ENCODE measurements around the gene KCNMB1. TPM values are rescaled to one million over a fixed set of nuclear protein-coding genes. Genes with fewer than 3 reads are reported as not detected.

KCNMB1 gene
- total and polyA plus RNA-seq, 4 donors: 0.30 to 2.7 (median 1.2) TPM

DNA sequence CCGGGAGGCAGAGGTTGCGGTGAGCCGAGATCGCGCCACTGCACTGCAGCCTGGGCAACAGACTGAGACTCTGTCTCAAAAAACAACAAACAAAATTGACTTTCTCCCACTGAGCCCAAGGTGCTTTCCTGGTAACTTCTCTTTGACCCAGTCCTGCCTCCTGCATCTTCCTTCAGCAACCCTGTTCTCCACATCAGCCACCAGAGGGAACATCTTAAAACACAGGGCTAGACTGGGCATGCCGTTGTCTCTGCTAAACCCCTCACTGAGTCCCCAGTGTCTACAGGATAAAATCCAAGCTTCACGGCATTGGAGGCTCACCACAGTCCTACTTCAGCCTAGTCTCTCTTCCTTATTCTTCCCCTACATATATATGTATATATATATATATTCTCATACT, 39.8 kb upstream of the KCNMB1 start:
- Histone ChIP-seq H3K4me3 (ENCODE audit: low read depth, low read length) (no peak overlapping the region), H3K27me3 (ENCODE audit: control insufficient read depth, insufficient read depth, low read length) (no peaks in the 10 kb centered on the region), H3K36me3 (ENCODE audit: control insufficient read depth, insufficient read depth, low read length) (no peaks in the 10 kb centered on the region), H3K4me1 (ENCODE audit: control insufficient read depth, insufficient read depth, low read length) (peaks cover 22% of the 10 kb centered on the region), H3K27ac (ENCODE audit: low read depth, low read length) (no peak overlapping the region), H3K9me3 (ENCODE audit: control insufficient read depth, insufficient read depth, low read length) (no peaks in the 10 kb centered on the region)
- DNase-seq (ENCODE audit: low read depth in 4 of 6, low spot score in 6 of 6): peak in 1 of 6 donors; percentile 29
- 75% methylated on average over 6 of the region's 7 CpGs for WGBS (ENCODE audit: insufficient coverage)

- no peaks in the 10 kb centered on the region for H3K9me3 ChIP-seq (ENCODE audit: control insufficient read depth, insufficient read depth, low read length)
- H3K36me3 ChIP-seq (ENCODE audit: control insufficient read depth, insufficient read depth, low read length): no peaks in the 10 kb centered on the region
- no peak overlapping the region for H3K27ac ChIP-seq (ENCODE audit: low read depth, low read length)
- H3K4me1 ChIP-seq (ENCODE audit: control insufficient read depth, insufficient read depth, low read length): peaks cover 23% of the 10 kb centered on the region
- H3K4me3 ChIP-seq (ENCODE audit: low read depth, low read length): no peak overlapping the region
- WGBS (ENCODE audit: insufficient coverage): 61% methylated on average over 3 of the region's 4 CpGs
- DNase-seq (ENCODE audit: low read depth in 4 of 6, low spot score in 6 of 6): peak in 2 of 6 donors; percentile 89 to 90
- H3K27me3 ChIP-seq (ENCODE audit: control insufficient read depth, insufficient read depth, low read length): no peaks in the 10 kb centered on the region
Observed at GRCh38 chr5:170427672-170428236, 38.6 kb upstream of the KCNMB1 start.

DNA sequence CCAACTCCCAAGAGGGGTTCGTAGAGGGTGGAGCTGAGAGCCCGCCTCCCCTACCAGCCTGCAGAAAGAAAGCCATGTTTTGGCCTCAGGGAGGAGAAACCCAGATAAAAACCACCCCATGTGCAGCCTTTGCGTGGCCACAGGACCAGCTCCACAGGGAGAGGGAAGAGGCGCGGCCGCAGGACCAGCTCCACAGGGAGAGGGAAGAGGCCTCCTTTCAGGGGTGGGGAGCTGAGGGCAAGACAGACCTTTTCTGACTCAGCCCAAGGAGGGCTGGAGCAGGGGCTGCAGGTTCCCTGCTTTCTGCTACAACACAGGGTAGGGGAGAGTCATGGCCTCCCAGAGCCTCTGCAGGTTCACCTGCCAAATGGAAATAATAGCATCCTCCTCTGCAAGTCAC, 37.6 kb upstream of the KCNMB1 start:
- H3K27ac ChIP-seq (ENCODE audit: low read depth, low read length): no peak overlapping the region

DNA sequence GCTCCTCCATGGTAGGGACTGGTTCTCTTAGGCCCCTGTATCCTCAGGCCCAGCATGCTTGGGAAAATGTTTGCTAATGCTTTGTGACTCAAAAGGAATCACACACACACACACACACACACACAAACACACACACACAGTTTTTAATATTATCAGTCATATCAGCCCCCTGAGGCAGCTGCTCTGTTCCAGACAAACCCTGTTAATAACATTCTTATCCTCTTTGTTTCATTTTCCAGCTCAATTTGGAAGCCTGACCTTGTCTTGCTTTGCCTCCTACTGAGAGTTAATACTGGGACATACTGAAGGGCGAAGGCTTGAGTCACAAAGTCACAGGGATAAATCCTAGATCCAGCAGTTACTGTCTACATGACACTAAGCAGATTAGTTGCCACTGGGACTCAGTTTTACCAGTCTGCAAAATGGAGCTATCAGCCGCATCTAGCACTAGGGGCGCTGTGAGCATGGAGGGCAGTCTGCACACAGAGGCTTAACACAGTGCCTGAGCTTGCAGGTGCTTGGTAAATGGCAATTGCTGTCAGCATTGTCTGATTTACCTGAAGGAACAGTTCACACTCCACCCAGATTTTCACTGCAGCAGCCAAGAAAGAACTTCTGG, 37.1 kb upstream of the KCNMB1 start:
- peaks cover 20% of the 10 kb centered on the region for H3K4me1 ChIP-seq (ENCODE audit: control insufficient read depth, insufficient read depth, low read length)
- no peaks in the 10 kb centered on the region for H3K36me3 ChIP-seq (ENCODE audit: control insufficient read depth, insufficient read depth, low read length)
- H3K27me3 ChIP-seq (ENCODE audit: control insufficient read depth, insufficient read depth, low read length): no peaks in the 10 kb centered on the region
- H3K9me3 ChIP-seq (ENCODE audit: control insufficient read depth, insufficient read depth, low read length): no peaks in the 10 kb centered on the region
- no peak for DNase-seq (ENCODE audit: low read depth in 4 of 6, low spot score in 6 of 6)
- 100% methylated on average over 3 of the region's 3 CpGs for WGBS (ENCODE audit: insufficient coverage)
- H3K27ac ChIP-seq (ENCODE audit: low read depth, low read length): no peak overlapping the region
- H3K4me3 ChIP-seq (ENCODE audit: low read depth, low read length): no peak overlapping the region

More for the DNA sequence above, 37.6 kb upstream of the KCNMB1 start:
- Histone ChIP-seq H3K4me3 (ENCODE audit: low read depth, low read length) (no peak overlapping the region), H3K36me3 (ENCODE audit: control insufficient read depth, insufficient read depth, low read length) (no peaks in the 10 kb centered on the region), H3K9me3 (ENCODE audit: control insufficient read depth, insufficient read depth, low read length) (no peaks in the 10 kb centered on the region), H3K27me3 (ENCODE audit: control insufficient read depth, insufficient read depth, low read length) (no peaks in the 10 kb centered on the region), H3K4me1 (ENCODE audit: control insufficient read depth, insufficient read depth, low read length) (peaks cover 24% of the 10 kb centered on the region)
- DNase-seq (ENCODE audit: low read depth in 4 of 6, low spot score in 6 of 6): no peak
- WGBS (ENCODE audit: insufficient coverage): 80% methylated on average over 1 of the region's 6 CpGs

DNA sequence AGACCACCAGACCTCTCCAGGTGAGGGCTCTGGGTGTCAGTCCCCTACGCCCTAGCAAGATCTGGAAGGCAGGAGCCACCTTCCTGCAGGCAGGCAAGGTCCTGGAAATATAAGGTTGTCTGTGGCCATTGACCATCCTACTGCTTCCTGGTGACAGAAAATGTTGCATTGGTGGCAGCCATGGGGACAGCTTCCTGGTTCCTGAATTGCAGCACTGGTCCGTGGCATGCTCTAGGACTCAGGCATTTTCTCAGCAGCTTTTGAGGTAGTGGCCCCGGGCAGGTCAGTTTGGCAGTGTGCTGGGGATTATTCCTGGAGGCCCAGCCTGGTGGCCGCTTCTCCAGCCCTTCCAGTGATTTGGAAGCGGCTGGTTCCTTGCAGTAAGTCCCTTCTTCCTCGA, 36.6 kb upstream of the KCNMB1 start:
- WGBS (ENCODE audit: insufficient coverage): 88% methylated on average over 6 of the region's 6 CpGs
- peaks cover 21% of the 10 kb centered on the region for H3K4me1 ChIP-seq (ENCODE audit: control insufficient read depth, insufficient read depth, low read length)

DNA sequence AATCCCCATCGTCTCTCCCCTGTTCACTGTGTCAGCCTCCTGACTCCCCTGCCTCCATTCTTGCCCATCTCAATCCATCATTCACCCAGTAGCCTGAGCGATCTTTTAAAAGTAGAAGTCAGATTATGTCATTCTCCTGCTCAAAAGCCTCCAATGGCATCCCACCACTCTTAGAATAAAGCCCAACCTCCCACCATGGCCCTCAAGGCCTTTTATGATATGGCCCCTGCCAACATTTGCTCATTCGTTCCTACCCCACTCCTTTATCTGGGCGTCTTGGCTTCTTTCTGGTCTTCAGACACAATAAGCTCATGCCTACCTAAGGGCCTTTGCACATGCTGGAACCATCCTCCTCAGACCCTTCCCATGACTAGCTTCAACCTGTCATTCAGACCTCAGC, 35.5 kb upstream of the KCNMB1 start:
- no peak overlapping the region for H3K4me3 ChIP-seq (ENCODE audit: low read depth, low read length)
- H3K9me3 ChIP-seq (ENCODE audit: control insufficient read depth, insufficient read depth, low read length): no peaks in the 10 kb centered on the region
- 92% methylated on average over 4 of the region's 4 CpGs for WGBS (ENCODE audit: insufficient coverage)
- no peaks in the 10 kb centered on the region for H3K27me3 ChIP-seq (ENCODE audit: control insufficient read depth, insufficient read depth, low read length)
- no peaks in the 10 kb centered on the region for H3K36me3 ChIP-seq (ENCODE audit: control insufficient read depth, insufficient read depth, low read length)
- H3K27ac ChIP-seq (ENCODE audit: low read depth, low read length): no peak overlapping the region
- H3K4me1 ChIP-seq (ENCODE audit: control insufficient read depth, insufficient read depth, low read length): peaks cover 26% of the 10 kb centered on the region
- no peak for DNase-seq (ENCODE audit: low read depth in 4 of 6, low spot score in 6 of 6)

More for the DNA sequence above, 36.6 kb upstream of the KCNMB1 start:
- no peak for DNase-seq (ENCODE audit: low read depth in 4 of 6, low spot score in 6 of 6)
- no peak overlapping the region for H3K4me3 ChIP-seq (ENCODE audit: low read depth, low read length)
- no peaks in the 10 kb centered on the region for H3K9me3 ChIP-seq (ENCODE audit: control insufficient read depth, insufficient read depth, low read length)
- H3K36me3 ChIP-seq (ENCODE audit: control insufficient read depth, insufficient read depth, low read length): no peaks in the 10 kb centered on the region
- no peak overlapping the region for H3K27ac ChIP-seq (ENCODE audit: low read depth, low read length)
- H3K27me3 ChIP-seq (ENCODE audit: control insufficient read depth, insufficient read depth, low read length): no peaks in the 10 kb centered on the region

- H3K4me3 ChIP-seq (ENCODE audit: low read depth, low read length): no peak overlapping the region
- peak in 2 of 6 donors; percentile 59 to 89 for DNase-seq (ENCODE audit: low read depth in 4 of 6, low spot score in 6 of 6)
- no peaks in the 10 kb centered on the region for H3K9me3 ChIP-seq (ENCODE audit: control insufficient read depth, insufficient read depth, low read length)
- peaks cover 27% of the 10 kb centered on the region for H3K4me1 ChIP-seq (ENCODE audit: control insufficient read depth, insufficient read depth, low read length)
- H3K27me3 ChIP-seq (ENCODE audit: control insufficient read depth, insufficient read depth, low read length): no peaks in the 10 kb centered on the region
- WGBS (ENCODE audit: insufficient coverage): no CpG with 5 or more reads among the region's 7 CpGs
- H3K36me3 ChIP-seq (ENCODE audit: control insufficient read depth, insufficient read depth, low read length): no peaks in the 10 kb centered on the region
- H3K27ac ChIP-seq (ENCODE audit: low read depth, low read length): no peak overlapping the region
Observed at GRCh38 chr5:170423692-170424091, 34.5 kb upstream of the KCNMB1 start.

- Histone ChIP-seq H3K4me3 (ENCODE audit: low read depth, low read length) (no peak overlapping the region), H3K27ac (ENCODE audit: low read depth, low read length) (no peak overlapping the region), H3K27me3 (ENCODE audit: control insufficient read depth, insufficient read depth, low read length) (no peaks in the 10 kb centered on the region), H3K4me1 (ENCODE audit: control insufficient read depth, insufficient read depth, low read length) (peaks cover 16% of the 10 kb centered on the region), H3K36me3 (ENCODE audit: control insufficient read depth, insufficient read depth, low read length) (no peaks in the 10 kb centered on the region), H3K9me3 (ENCODE audit: control insufficient read depth, insufficient read depth, low read length) (no peaks in the 10 kb centered on the region)
- WGBS (ENCODE audit: insufficient coverage): 80% methylated on average over 1 of the region's 2 CpGs
- peak in 2 of 6 donors; percentile 59 to 61 for DNase-seq (ENCODE audit: low read depth in 4 of 6, low spot score in 6 of 6)
Observed at GRCh38 chr5:170421826-170422225, 32.7 kb upstream of the KCNMB1 start.

- peaks cover 14% of the 10 kb centered on the region for H3K4me1 ChIP-seq (ENCODE audit: control insufficient read depth, insufficient read depth, low read length)
- H3K27ac ChIP-seq (ENCODE audit: low read depth, low read length): no peak overlapping the region
- WGBS (ENCODE audit: insufficient coverage): 14% methylated on average over 7 of the region's 9 CpGs
- H3K36me3 ChIP-seq (ENCODE audit: control insufficient read depth, insufficient read depth, low read length): no peaks in the 10 kb centered on the region
- no peaks in the 10 kb centered on the region for H3K9me3 ChIP-seq (ENCODE audit: control insufficient read depth, insufficient read depth, low read length)
- H3K27me3 ChIP-seq (ENCODE audit: control insufficient read depth, insufficient read depth, low read length): no peaks in the 10 kb centered on the region
- H3K4me3 ChIP-seq (ENCODE audit: low read depth, low read length): no peak overlapping the region
- DNase-seq (ENCODE audit: low read depth in 4 of 6, low spot score in 6 of 6): peak in 5 of 6 donors; percentile 66 to 95 (median 76)
Observed at GRCh38 chr5:170420806-170421412, 31.7 kb upstream of the KCNMB1 start.

DNA sequence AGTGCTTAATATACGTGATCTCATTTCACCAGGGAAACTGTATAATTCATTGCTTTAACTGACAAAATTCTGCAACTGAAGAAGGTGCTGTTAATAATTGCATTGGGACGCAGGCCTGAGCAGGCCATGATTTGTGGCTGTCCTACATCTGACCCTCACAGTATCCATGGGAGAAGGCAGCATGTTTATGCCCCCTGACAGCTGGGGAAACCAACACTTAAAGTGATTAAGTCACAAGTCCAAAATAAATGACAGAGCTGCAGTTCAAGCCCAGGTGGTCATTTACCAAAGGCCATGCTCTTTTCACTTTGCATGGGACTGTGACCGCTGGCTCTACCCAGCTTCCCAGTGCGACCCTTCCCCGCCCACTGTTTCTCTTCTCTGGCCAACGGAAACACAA, 30.5 kb upstream of the KCNMB1 start:
- Histone ChIP-seq H3K27me3 (ENCODE audit: control insufficient read depth, insufficient read depth, low read length) (no peaks in the 10 kb centered on the region), H3K9me3 (ENCODE audit: control insufficient read depth, insufficient read depth, low read length) (no peaks in the 10 kb centered on the region)

More for the DNA sequence above, 30.5 kb upstream of the KCNMB1 start:
- Histone ChIP-seq H3K36me3 (ENCODE audit: control insufficient read depth, insufficient read depth, low read length) (no peaks in the 10 kb centered on the region), H3K4me3 (ENCODE audit: low read depth, low read length) (no peak overlapping the region), H3K27ac (ENCODE audit: low read depth, low read length) (no peak overlapping the region), H3K4me1 (ENCODE audit: control insufficient read depth, insufficient read depth, low read length) (peaks cover 14% of the 10 kb centered on the region)
- DNase-seq (ENCODE audit: low read depth in 4 of 6, low spot score in 6 of 6): no peak
- 67% methylated on average over 4 of the region's 6 CpGs for WGBS (ENCODE audit: insufficient coverage)

Measured in spinal cord (tissue), 10 donors.